Cortex of kidney (tissue), 1 donor: ENCODE results near the gene KRT6C.

ENCODE experiments used
- DNase-seq: peaks from one replicate; lab custom pipeline; 2025; lab: John Stamatoyannopoulos, UW

Gene KRT6C

DNA sequence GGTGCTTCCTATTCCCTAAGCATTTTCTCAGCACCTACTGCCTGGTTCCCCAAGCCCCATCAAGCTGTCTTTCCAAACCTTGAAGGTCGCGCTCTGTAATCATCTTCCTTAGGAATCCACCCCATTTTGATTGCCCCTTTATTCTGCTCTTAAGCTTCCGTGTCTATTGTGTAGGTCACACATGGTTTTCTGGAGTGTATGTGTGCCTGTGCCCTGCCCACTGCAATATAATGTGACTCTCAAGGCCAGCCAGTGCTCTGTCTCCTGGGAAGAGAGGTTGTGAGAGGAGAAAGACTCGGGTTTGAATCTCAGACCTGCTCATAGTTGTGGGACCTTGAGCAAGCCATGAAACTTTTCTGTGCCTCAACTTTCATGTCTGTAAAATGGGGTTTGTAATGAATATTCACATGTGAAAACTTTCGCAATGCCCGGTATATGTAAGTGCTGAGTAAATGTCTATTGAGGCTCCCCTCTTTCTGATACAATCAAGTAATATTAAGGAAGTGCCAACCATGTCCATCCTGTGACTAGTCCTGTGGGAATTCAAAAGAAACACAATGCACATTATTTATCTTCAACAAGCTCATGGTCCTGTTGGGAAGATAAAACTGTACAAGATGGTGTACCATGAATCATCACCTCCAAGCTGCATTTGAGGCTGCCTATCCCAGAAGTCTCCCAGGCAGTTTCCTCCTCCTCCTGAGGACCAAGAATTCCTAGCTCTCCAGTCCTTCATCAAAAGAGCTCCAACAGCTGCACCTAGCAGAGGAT, 38.7 kb downstream of the KRT6C start:
- DNase-seq: no peak

DNA sequence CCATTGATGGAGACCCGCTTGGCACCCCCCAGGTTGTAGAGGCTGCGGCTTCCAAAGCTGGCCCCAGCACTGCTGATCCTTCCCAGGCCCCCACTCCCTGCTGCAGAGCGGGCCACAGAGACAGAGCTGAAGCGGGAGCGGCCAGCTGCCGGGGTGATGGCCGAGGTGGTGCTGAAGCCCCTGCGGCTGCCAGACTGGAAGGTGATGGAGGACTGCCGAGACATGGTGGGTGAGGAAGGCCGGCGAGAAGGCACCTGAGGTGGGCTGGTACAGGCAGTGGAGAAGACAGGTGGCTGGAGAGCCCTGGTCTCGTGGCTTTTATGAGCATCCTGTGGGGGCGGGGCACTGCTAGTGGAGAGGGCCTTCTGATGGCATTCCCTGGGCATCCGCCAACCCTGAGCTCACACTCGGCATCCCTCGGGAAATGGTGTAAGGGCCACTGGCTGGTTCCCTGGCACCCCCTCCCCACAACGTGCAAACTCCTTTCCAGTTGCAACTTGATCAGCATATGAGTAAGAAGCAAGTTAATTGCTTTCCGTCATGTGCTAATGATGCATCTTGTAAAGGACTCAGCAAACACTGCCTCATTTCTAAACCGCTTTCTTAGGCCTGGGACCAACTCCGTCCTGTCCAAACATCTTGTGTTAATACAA, 39.4 kb downstream of the KRT6C start, which contains the start of gene KRT75:
Gene KRT75 (minus strand): TSS at position 291 of the 653 bp plus-strand sequence. CDS start 67 bp downstream, at position 224.
- no peak for DNase-seq

DNA sequence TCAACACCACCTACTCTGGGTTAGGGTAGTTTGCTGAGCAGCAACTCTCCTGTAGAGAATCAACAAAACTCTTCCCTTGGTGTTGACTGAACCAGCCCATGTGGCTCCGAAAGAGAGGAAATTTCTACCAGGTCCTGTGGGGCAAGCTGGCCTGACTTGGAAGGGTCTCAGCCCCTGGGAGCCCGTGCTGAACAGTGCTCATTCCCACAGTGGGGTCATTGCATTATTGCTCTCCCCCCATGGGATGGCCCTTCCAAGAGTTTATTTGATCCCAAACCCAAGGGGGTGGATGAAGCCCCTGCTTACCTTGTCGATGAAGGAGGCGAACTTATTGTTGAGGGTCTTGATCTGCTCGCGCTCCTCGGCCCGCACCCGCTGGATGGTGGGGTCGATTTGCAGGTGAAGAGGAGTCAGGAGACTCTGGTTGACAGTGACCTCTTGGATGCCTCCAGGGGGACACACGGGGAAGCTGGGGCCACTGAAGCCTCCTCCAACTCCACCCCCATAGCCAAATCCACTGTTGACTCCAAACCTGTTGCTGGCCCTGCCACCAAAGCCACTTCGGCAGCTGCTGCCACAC, 40.0 kb downstream of the KRT6C start:
- no peak for DNase-seq

GRCh38 chr12:52432559-52433207, 40.9 kb downstream of the KRT6C start:
- DNase-seq: no peak

DNA sequence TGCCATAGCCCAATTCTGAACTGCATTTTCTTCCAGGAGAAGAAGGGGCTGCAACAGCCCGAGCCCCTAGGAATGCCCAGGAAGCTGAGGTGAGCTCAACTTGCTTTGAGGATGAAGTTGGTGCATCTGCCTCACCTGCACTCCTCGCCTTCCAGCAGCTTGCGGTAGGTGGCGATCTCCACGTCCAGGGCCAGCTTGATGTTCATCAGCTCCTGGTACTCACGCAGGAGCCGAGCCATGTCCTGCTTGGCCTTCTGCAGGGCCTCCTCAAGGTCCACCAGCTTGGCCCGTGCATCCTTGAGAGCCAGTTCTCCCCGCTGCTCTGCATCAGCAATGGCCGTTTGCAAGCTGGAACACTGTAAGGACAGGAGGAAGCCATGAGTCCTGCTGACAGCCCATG, 45.5 kb downstream of the KRT6C start:
- no peak for DNase-seq

DNA sequence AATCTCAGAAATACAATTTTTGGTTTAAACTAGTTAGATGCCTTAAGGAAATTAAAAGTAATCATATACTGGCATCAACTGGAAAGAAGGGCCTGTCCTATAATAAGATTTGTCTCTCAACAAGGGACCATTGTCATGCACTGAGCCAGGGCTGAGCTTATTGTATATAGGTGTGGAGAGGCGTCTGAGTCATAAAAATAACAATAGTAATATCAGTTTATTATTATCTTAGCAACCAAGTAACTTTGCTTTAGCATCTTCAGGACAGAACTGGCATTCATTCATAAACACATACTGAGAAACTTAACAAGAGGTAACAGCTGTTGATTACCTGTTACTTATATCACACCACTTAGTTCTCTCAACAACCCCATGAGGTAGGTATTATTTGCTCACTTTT, 46.5 kb downstream of the KRT6C start:
- no peak for DNase-seq

- DNase-seq: no peak
These were observed 47.6 kb downstream of the KRT6C start for GRCh38 chr12:52426034-52426433.

DNA sequence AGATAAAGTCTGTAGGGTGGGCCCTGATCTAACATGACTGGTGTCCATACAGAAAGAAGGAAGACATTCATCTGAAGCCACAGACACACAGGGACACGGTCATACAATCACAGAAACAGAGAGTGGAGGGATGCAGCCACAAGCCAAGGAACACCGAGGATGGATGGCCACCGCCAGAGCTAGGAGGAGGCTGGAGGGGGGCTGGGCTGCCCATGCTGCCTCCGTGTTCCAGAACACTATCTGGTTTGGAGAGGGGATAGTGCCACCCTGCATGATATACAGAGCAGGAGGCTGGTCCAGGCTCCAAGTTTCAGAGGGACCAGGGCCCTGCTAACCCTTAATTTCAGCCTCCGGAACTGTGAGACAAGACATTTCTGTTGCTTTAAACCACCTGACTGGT, 48.1 kb downstream of the KRT6C start:
- no peak for DNase-seq

DNA sequence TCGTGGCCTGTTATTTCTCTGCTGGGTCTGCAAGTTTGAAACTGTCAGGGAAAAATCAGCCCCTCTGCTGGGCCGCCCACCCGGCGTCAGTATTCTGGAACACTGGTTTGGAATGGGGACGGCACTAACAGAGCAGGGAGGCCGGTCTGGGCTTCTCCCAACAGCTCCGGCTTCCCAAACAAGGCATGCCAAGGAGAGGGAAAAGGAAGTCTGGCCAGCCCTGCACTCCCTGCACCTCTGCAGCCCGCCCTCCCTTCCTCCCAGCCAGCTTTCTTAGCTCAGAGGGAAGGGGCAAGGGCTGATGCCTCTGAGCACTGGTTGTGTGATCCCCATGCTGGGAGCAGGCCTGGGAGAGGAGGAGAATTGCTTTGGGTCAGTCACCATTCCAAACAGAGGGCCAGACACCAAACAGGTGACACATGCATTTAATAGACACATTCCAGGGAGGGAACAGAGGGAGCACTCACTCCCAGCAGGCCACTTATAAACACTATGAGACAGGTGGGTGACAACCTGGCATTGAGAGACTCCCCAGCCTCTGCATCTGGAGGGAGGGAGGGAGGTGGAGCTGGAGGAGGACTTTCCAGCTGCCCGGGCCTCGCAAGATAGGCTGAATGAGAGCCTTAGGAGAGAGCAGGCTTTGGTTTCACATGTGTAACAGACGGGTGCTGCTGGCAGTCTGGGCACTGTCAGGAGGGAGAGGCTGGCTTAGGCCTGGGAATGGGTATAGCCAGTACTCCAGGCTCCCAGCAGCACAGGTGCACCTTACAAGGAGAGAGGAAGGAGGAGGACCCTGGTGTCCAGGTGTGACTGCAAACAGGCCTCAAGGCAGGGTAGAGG, 49.7 kb downstream of the KRT6C start:
- DNase-seq: no peak

GRCh38 chr12:52423035-52423434, 50.6 kb downstream of the KRT6C start:
- no peak for DNase-seq

DNA sequence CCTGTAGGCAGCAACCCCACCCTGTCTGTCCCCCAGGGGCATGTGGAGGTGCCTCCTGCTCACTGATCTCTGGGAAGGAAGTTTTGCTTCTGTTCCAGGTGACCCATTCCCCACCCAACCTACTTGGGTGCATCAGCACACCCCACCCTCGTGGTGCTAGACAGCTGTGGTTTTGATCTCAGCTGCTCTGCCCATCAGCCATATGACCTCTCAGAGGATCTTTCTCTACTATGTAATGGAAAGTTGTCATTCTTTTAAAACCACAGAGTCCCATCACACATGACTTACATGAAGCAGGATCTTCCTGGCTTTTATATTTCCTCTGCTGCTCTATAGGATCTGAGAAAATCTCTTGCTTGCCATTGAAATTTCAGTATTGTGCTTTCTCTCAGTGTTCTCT, 53.9 kb downstream of the KRT6C start:
- DNase-seq: no peak

GRCh38 chr12:52418576-52419110, 55.0 kb downstream of the KRT6C start:
- DNase-seq: no peak
